GM13976 (cell line): ENCODE data around the gene RASSF8.

Experiments used
- DNase-seq: peaks from one replicate; pipeline ENCODE4 v3.0.0; 2012; ENCODE audit warnings: low spot score
- in situ Hi-C: fragments of 300-500 bp; cut with MboI; formaldehyde crosslinking; loops from one replicate; pipeline ENCODE4 v1.12.0; 2022; ENCODE audit warnings: low sequenced_read_pairs, mixed read lengths, inconsistent platforms; ENCODE audit not compliant: unreplicated experiment
- TF ChIP-seq, protein P1 (sequence below): IDR thresholded peaks from 2 replicates; pipeline ENCODE4 v1.5.1; 2012; ENCODE audit warnings: borderline replicate concordance, mild to moderate bottlenecking; ENCODE audit not compliant: insufficient read depth; ENCODE audit errors: extremely low read depth, missing control alignments, control extremely low read depth

The RASSF8 gene

DNA sequence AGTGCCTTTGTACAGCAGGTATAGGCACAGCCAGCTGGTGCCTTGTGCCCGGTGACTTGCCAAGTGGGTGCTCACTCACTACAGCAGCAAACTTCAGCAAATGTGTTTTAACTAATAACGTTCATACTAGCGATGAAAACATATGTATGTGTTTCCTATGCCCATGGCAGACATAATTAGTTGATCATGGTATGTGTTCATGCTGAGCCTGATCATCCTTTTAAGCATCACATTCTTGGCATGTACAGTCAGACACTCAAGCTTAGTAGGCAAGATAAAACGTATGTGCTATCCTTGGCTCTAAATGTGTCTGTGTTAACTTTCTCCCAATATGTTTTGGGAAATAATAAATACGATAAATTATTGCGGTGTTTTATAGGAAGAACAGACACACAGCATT is 55.6 kb downstream of the RASSF8 start:
- in situ Hi-C loops, result loop anchor here (10.0 kb wide), 1 partner anchor 569 kb away; no protein-coding TSS in a partner anchor
- DNase-seq, result no peak
- TF ChIP-seq, protein P1, sequence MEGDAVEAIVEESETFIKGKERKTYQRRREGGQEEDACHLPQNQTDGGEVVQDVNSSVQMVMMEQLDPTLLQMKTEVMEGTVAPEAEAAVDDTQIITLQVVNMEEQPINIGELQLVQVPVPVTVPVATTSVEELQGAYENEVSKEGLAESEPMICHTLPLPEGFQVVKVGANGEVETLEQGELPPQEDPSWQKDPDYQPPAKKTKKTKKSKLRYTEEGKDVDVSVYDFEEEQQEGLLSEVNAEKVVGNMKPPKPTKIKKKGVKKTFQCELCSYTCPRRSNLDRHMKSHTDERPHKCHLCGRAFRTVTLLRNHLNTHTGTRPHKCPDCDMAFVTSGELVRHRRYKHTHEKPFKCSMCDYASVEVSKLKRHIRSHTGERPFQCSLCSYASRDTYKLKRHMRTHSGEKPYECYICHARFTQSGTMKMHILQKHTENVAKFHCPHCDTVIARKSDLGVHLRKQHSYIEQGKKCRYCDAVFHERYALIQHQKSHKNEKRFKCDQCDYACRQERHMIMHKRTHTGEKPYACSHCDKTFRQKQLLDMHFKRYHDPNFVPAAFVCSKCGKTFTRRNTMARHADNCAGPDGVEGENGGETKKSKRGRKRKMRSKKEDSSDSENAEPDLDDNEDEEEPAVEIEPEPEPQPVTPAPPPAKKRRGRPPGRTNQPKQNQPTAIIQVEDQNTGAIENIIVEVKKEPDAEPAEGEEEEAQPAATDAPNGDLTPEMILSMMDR, result no peak

DNA sequence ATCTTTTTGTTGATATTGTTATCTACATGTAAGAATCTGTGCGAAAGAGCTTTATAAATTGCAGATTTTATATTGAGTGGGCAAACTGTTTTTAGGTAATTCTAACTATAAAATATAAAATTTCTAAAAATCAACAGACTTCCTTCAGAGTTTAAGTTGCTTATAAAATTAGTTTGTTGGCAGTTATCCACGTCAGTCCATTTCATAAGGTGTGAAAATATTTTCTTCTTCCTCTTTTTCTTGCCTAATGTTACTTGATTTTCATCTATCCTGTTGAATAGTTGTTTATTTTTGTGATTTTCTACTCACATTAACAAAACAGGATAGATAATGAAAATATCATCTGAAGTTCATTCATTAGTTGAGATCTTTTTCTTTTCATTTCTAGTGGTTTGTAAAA is 58.0 kb downstream of the RASSF8 start:
- no peak for DNase-seq
- in situ Hi-C loops, result loop anchor here (10.0 kb wide), 1 partner anchor 572 kb away; no protein-coding TSS in a partner anchor
- TF ChIP-seq, protein P1, result no peak

DNA sequence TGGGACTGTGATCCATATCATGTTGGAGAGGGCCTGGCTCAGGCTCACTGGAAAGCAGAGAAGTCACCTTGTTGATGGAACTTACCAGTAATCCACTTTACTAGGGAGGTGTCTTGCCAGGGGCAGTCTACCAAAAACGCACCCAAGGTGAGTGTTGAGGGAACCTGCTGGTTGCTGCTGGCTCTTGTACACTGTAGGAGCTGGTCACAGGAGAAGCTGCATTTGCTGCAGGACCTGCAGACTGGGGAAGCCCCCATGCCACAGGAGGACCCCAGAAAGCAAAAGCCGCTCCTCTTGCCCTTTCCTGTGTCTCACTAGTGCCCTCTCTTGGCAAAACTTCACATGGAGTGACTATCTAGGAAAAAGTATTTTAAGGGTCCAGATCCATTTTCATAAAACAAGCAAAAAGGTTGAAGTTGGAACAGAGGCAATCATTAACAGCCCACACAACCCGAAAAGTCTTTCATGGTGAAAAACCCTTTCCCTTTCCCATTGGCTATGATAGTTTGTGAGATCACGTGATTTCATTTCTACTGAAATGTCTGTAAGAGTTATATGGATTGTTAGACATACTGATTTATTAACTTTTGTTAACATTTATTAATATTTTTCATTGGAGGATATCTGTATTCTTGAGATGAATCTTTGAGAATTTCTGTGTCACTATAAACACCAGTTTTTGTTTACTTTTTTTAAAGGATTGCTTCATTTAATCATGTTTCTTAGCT is 59.2 kb downstream of the RASSF8 start:
- TF ChIP-seq, protein P1, result peak; percentile 18
- in situ Hi-C loops, result loop anchor here (10.0 kb wide), 1 partner anchor 573 kb away; no protein-coding TSS in a partner anchor
- DNase-seq, result peak; percentile 25

DNA sequence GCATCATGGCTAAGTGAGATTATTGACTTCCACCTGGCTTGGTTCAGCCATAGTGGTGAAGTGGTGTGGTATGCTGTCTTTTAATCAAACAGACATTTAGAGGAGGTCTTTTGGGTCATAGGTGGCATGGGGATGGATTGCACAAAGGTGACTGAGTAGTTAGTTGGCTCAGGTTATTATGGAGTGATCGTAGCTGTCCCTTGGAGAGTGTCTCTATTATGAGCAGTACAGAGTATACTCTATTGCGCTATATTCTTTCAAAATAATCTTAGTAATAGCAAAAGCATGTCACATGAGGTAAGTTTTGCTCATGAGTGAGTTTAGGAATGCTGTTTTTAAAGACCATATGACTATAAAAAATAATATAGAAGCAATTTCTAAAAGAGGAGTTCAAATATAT is 60.4 kb downstream of the RASSF8 start:
- TF ChIP-seq, protein P1, result no peak
- no peak for DNase-seq
- in situ Hi-C loops, result loop anchor here (10.0 kb wide), 1 partner anchor 574 kb away; no protein-coding TSS in a partner anchor

DNA sequence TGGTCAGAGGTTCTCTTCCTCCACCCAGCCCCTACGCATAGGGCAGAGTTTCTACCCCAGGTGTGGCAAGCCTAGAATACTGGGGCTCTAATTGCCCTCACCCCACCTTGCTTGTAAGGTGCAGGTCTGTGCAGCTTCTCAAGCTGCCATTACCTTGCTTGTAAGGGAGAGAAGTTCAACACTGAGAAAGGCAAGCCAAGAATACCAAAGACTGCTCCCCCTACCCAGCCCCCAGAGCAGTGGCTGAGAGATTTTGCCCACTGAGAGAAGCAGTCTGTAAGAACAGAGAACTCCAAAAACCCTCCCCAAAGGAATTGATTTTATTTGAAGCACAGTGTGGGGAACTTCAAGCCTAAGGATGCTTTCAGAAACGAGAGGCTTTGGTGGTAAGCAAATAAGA is 63.1 kb downstream of the RASSF8 start:
- in situ Hi-C loops, result no loop called here
- TF ChIP-seq, protein P1, result no peak
- no peak for DNase-seq

DNA sequence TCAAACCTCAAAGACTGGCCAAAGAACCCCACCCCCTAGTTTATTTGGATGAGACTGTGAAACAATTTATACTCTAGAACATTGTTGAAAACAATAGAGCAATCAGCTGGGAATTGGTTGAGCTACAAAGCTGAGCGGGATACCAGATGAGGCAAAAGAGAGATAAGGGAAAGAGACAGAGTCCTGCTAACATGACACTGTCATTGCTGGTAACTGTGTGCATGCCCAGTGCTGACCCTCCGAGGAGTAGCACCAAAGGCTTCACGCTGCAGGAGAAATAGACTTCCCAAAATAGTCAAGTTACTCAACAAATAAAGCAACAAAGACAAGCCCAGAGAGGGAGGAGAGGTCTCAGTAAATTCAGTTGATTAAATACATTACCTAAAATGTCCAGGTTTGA is 63.6 kb downstream of the RASSF8 start:
- in situ Hi-C loops, result no loop called here
- TF ChIP-seq, protein P1, result no peak
- no peak for DNase-seq
